Type B pancreatic cell (in vitro differentiated cells): Measurements from ENCODE around the gene ETFB. TPM values are rescaled to one million over a fixed set of nuclear protein-coding genes. Genes with fewer than 3 reads are reported as not detected.
A peak's percentile ranks its signal among the peaks of the same experiment; 100 is the strongest.

Experiments used
- DNase-seq: peaks from one replicate; pipeline ENCODE4 v3.0.0; 2021; ENCODE audit warnings: mixed read lengths; ENCODE audit not compliant: unreplicated experiment; ENCODE audit errors: extremely low spot score
- H3K27ac Mint-ChIP-seq: 2 replicates; pipeline ENCODE4 v1.8.0; 2021; ENCODE audit warnings: mild to moderate bottlenecking, mixed read lengths
- H3K27me3 Mint-ChIP-seq: 2 replicates; pipeline ENCODE4 v1.8.0; 2021; ENCODE audit warnings: mixed read lengths
- H3K36me3 Mint-ChIP-seq: 2 replicates; pipeline ENCODE4 v1.8.0; 2021; ENCODE audit warnings: mixed read lengths
- H3K4me1 Mint-ChIP-seq: one replicate; pipeline ENCODE4 v1.8.0; 2021; ENCODE audit warnings: mixed read lengths; ENCODE audit not compliant: unreplicated experiment
- H3K4me3 Mint-ChIP-seq: 2 replicates; pipeline ENCODE4 v1.8.0; 2021; ENCODE audit warnings: mild to moderate bottlenecking, mixed read lengths
- H3K9me3 Mint-ChIP-seq: 2 replicates; pipeline ENCODE4 v1.8.0; 2021; ENCODE audit warnings: mixed read lengths
- CTCF ChIP-seq: fragments of 200-600 bp; sonication (generic); conservative IDR thresholded peaks from 2 replicates; pipeline ENCODE4 v1.5.0; 2021; ENCODE audit warnings: antibody characterized with exemption, mild to moderate bottlenecking
- total RNA-seq: library from RNA; stranded (reverse); gene quantifications from 2 replicates; pipeline ENCODE4 v1.2.1, GENCODE V29; 2021; ENCODE audit warnings: low replicate concordance

Gene ETFB
- total RNA-seq, 1 donor from 2014 or later = 76.3 TPM

GRCh38 chr19:51324167-51324481 is 42.1 kb downstream of the ETFB start:
- Mint-ChIP-seq H3K27me3 (peaks cover 8% of the 10 kb centered on the region), H3K9me3 (no peaks in the 10 kb centered on the region), H3K4me1 (peaks cover 12% of the 10 kb centered on the region), H3K4me3 (no peak overlapping the region), H3K36me3 (no peaks in the 10 kb centered on the region), H3K27ac (no peak overlapping the region)
- no peak for DNase-seq
- no peak for TF ChIP-seq CTCF

GRCh38 chr19:51323481-51324166 is 42.6 kb downstream of the ETFB start:
- no peak overlapping the region for H3K4me3 Mint-ChIP-seq
- no peak for TF ChIP-seq CTCF
- no peak for DNase-seq
- H3K4me1 Mint-ChIP-seq = peaks cover 15% of the 10 kb centered on the region
- H3K9me3 Mint-ChIP-seq = no peaks in the 10 kb centered on the region
- no peak overlapping the region for H3K27ac Mint-ChIP-seq
- peaks cover 8% of the 10 kb centered on the region for H3K27me3 Mint-ChIP-seq
- no peaks in the 10 kb centered on the region for H3K36me3 Mint-ChIP-seq

GRCh38 chr19:51321799-51322198 is 44.4 kb downstream of the ETFB start:
- Mint-ChIP-seq H3K36me3 (no peaks in the 10 kb centered on the region), H3K4me1 (peaks cover 15% of the 10 kb centered on the region), H3K9me3 (no peaks in the 10 kb centered on the region), H3K4me3 (no peak overlapping the region), H3K27me3 (peaks cover 4% of the 10 kb centered on the region), H3K27ac (no peak overlapping the region)
- no peak for TF ChIP-seq CTCF
- DNase-seq = no peak

GRCh38 chr19:51320280-51320657 is 45.9 kb downstream of the ETFB start:
- Mint-ChIP-seq H3K36me3 (no peaks in the 10 kb centered on the region), H3K27ac (no peak overlapping the region), H3K4me1 (peaks cover 15% of the 10 kb centered on the region), H3K27me3 (peaks cover 4% of the 10 kb centered on the region), H3K9me3 (no peaks in the 10 kb centered on the region), H3K4me3 (peak overlapping the region; percentile 32)
- no peak for TF ChIP-seq CTCF
- DNase-seq = no peak

GRCh38 chr19:51319649-51320279 is 46.4 kb downstream of the ETFB start:
- DNase-seq = no peak
- no peak for TF ChIP-seq CTCF
- H3K4me1 Mint-ChIP-seq = peaks cover 15% of the 10 kb centered on the region
- H3K9me3 Mint-ChIP-seq = no peaks in the 10 kb centered on the region
- no peak overlapping the region for H3K27ac Mint-ChIP-seq
- H3K4me3 Mint-ChIP-seq = no peak overlapping the region
- H3K36me3 Mint-ChIP-seq = no peaks in the 10 kb centered on the region
- H3K27me3 Mint-ChIP-seq = peaks cover 4% of the 10 kb centered on the region
